HG02571 (cell line): Measurements from ENCODE around the gene ADRA2C.

Experiments used
- ATAC-seq: cut with Tn5 transposase; IDR thresholded peaks from one replicate; pipeline ENCODE4 v1.9.1; 2021; ENCODE audit warnings: mild to moderate bottlenecking, moderate library complexity; ENCODE audit not compliant: unreplicated experiment

ADRA2C gene

GRCh38 chr4:3766036-3766784, at the start of gene ADRA2C:
TSS of gene ADRA2C (plus strand) at chr4:3766385. CDS start at chr4:3766607, 222 bp downstream.
- no peak for ATAC-seq

- ATAC-seq = no peak
These were observed 49.5 kb upstream of the ADRA2C start for GRCh38 chr4:3716631-3717235.

GRCh38 chr4:3717241-3717640, 48.9 kb upstream of the ADRA2C start:
- no peak for ATAC-seq

- no peak for ATAC-seq
These were observed 47.7 kb upstream of the ADRA2C start for GRCh38 chr4:3718462-3718861.

GRCh38 chr4:3719191-3719590, 47.0 kb upstream of the ADRA2C start:
- ATAC-seq = no peak

- no peak for ATAC-seq
These were observed 46.3 kb upstream of the ADRA2C start for GRCh38 chr4:3719836-3720235.

GRCh38 chr4:3720466-3720865, 45.7 kb upstream of the ADRA2C start:
- ATAC-seq = no peak

- no peak for ATAC-seq
These were observed 45.0 kb upstream of the ADRA2C start for GRCh38 chr4:3721186-3721585.

GRCh38 chr4:3721627-3722026, 44.6 kb upstream of the ADRA2C start:
- no peak for ATAC-seq

- ATAC-seq = no peak
These were observed 43.5 kb upstream of the ADRA2C start for GRCh38 chr4:3722446-3723231.

GRCh38 chr4:3723232-3723642, 42.9 kb upstream of the ADRA2C start:
- ATAC-seq = no peak

GRCh38 chr4:3724319-3725231, 41.6 kb upstream of the ADRA2C start:
- ATAC-seq = no peak

- no peak for ATAC-seq
These were observed 40.0 kb upstream of the ADRA2C start for GRCh38 chr4:3725936-3726870.

- no peak for ATAC-seq
These were observed 38.2 kb upstream of the ADRA2C start for GRCh38 chr4:3727847-3728469.

- ATAC-seq = no peak
These were observed 36.9 kb upstream of the ADRA2C start for GRCh38 chr4:3729188-3729881.

GRCh38 chr4:3729882-3730226, 36.3 kb upstream of the ADRA2C start:
- no peak for ATAC-seq

- no peak for ATAC-seq
These were observed 35.6 kb upstream of the ADRA2C start for GRCh38 chr4:3730422-3731190.
